Activated T-cell treated with anti-CD3 and anti-CD28 coated beads, Interleukin-2, amount 50 U/mL, for 48 hours (primary cell): ENCODE results near the gene HYI.
"Not testable (repeated sequence)": the region's sequence is repeated elsewhere in the genome, so short reads cannot be mapped to it uniquely, and the experiment has no call there.

Source experiments
- DNase-seq, 2 experiments: peaks; one replicate each; pipeline ENCODE4 v3.0.0-alpha.2; 2020

HYI gene

DNA sequence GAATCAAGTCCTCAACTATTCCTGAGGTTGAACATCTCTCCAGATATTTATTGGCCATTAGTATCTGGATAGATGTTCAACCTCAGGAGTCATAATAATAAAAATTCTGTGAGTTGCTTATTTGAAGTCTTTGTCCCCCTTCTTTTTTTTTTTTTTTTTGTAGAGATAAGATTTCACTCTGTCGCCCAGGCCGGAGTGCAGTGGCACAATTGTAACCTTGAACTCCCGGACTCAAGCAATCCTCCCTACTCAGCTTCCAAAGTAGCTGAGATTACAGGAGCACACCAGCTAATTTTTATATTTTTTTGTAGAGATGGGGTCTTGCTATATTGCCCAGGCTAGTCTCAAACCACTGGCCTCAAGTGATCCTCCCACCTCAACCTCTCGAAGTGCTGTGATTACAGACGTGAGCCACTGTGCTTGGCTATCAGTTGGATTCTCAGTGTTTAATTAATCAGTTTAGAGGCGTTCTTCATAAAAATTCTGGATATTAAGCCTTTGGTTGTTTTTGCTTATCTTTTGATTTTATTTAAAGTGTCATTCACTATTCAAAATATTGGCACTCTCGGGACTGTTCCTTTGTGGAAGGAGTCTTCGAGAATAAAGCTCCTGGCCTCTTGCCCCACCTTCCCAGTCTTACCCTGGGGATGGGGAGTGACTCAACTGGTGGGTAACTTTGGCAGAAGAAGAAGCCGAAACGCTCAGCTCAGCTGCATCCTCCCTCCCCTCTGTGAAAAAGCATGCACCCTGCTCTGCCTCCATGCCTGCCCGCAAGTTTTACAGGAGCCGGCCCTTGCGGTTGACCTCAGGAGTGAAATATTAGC lies 11.2 kb upstream of the HYI start:
- no peak for DNase-seq

DNA sequence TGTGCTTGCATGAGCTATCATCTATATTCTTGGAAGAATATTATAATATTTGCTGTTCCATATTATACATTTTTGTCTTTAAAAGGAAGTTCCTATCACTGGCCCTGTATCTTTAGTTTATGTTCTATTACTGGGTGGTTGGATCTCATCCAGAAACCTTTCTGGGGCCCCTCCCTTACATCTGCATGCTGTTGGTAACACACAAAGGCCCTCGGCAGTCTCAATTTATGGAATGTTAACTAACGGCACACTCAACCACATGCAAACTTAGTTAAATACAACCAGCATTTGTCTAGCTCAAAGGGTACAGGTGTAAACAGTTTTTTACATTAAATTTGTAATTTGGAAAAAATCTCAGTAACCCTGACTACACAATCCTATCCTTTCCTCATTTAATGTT lies 9.7 kb upstream of the HYI start:
- no peak for DNase-seq

DNA sequence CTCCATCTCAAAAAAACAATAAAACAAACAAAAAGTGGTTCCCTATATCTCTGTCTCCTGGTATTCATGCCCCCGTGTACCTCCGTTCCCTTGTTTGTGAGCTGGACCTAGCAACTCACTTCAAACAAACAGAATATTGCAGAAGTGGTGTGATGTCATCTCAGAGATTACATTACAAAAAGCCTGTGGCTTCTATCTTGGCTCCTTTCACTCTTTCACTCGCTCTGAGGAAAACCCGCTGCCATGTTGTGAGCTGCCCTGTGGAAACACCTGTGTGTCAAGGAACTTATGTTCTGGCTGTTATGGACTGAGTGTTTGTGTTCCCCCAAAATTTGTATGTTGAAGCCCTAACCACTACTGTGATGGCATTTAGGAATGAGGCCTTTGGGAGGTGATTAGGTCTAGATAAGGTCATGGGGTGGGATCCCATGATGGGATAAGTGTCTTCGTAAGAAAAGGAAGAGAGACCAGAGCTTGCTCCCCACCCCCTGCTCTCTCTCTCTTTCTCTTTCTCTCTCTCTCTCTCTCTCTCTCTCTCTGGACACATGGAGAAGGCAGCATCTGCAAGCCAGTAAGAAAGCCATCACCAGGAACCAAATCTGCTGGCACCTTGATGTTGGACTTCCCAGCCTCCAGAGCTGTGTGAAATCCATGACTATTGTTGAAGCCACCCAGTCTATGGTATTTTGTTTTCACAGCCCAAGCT lies 7.4 kb upstream of the HYI start:
- DNase-seq, result no peak

DNA sequence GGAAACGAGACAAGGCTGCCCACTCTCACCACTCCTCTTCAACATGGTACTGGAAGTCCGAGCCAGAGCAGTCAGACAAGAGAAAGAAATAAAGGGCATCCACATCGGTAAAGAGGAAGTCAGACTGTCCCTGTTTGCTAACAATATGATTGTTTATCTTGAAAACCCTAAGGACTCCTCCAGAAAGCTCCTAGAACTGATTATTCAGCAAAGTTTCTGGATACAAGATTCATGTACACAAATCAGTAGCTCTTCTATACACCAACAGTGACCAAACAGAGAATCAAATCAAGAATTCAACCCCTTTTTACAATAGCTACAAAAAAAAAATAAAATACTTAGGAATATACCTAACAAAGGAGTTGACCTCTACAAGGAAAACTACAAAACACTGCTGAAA lies 4.6 kb upstream of the HYI start:
- not testable (repeated sequence) for DNase-seq

DNA sequence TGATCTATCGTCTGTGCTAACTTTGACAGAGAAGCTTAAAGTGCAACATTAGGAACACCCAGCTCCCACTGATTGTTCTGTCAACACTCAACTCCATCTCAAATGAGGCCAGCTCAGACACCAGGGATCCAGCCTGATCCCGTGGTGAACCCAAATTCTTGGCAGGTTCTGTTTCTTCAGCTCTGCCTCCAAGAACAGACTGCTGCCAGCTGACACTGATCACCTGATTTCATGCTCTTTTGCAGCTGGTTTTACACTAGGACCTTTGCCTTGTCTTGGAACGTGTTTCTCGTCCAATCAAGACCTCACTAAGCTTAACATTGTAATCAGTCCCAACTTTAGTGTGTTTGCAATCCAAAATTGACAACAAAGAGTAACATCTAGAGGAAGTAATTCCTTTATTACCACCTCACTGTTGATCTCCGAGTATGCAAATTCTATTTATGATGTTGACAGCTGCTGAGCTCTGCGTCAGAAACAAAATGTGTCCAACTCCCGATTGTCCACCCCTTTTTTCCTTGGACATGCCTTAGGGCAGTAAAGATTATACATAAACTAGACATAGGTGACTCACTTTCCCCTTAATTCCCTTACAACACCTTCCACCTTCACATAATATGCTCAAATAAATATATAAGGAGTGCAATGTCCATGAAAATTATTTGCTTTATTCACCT lies 1.6 kb upstream of the HYI start:
- DNase-seq, result no peak

DNA sequence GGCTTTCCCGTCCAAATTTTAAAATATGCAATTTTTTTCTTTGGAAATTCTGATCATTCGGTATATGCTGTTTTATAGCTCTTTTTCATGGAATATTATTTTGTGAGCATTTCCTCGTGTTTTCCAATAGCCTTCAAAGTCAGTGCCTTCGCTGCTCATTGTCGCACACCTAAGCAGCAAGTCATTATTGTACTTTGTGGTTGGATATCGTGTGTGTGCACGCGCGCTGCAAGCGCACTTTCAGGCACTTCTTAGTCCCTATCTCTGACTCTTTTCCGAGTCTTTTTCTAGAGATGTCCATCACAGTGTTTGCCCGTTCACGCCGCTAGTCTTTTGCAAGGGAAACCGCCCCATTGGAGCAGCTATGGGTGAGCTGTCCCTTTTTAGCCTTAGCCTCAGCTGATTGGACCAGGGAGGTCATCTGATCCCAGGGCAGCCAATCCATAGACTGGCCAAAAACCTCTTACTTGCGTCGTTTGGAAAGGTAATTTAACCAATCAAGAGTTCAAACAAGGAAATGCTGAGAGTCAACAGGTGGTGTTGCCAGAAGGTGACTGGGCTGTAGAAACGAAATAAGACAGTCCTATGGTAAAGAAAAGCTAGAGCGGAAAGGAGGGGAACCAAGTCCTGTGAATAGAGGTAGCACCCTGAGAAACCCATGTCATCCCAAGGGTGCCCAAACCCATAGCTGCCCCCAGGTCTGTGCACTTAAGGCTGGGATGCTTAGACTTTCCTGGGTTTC lies 710 bp upstream of the HYI start:
- peak; percentile 70 to 77 for DNase-seq

DNA sequence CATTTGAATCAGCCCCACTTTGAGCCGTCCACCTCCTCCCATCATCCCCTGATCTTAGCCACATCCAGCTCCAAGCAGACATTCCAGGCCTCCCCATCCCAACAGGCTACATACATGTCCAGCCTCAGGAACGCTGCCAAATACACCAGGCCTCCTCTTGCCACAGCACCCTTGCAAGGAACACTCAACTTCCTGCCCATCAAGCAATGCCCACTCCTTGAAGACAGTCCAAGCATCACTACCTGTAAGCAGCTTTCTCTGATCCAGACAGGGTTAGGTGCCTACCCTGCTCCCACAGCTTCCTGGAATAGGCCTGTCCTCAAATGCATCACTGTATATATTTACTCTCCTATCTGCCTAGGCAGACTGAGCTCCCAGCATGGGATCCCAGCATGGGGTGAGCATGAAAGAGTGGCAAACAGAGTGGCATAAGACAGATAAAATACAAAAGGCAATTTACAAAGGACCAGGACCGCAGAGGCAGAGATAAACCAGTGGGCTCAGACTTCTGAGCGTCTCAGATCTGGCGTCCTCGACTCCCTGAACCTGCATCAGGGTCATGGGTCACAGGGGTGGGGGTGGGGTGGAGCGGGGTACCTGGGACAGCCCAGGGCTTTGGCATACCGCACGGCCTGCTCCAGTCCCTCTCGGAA lies 816 bp downstream of the HYI start:
- peak in 1 of 2 experiments; percentile 33 for DNase-seq

DNA sequence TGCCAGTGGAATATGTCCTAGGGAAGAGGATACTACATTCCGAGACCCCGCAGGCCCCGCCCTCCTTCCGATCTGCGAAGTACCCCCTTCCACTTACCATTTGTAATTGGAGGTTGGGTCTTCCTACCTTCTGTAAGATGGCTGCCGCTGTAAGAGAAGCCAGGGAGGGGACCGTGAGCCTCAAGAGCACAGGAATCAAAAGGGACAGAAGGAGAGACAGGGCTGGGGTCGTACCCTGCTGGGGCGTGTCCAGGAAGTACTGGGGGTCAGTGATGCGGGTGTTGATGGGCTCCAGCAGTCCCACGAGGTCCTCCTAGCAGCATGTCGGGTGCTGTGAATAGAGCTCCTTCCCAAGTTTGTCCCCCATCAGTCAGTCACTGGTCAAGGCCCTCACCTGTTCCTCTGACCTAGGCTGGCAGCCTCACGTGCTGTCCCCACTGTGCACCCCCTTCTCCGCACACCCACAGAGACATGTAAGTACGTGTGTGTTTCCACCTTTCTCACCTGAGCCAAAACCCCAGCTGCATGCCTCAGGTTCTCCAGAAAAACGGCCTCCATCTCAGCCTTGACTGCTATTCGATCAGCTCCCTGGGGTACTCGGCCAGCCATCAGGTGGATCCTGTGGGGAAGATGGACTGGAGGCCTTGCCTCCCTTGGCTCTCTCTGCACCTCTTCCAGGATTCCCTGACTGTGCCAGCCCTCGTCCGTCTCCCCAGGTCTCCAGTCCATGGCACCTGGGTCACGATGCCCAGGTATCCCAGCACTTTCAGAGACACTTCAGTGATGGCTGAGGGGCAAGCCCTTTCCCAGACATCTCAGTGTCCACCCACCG lies 1.8 kb downstream of the HYI start:
- no peak for DNase-seq

DNA sequence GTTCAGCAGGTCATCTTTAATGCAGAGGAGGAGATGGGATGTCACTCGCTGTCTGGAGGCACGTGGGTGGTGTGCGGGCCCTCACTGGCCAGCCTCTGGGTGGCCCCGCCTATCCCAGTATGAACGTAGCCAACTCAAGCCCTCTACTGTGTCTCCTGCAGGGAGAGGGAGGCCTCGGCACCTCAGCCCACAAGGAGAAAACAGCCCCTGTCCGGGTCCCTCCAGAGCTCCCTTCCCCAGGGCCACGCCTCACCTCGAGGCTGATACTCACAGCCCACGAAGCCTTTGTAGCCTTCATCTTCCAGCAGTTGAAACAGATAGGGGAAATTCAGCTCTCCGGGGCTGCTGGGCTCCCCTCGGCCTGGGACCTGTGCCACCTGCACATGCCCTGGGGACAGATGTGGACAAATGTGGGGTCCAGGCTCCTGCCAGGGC lies 2.6 kb downstream of the HYI start:
- DNase-seq, result no peak

DNA sequence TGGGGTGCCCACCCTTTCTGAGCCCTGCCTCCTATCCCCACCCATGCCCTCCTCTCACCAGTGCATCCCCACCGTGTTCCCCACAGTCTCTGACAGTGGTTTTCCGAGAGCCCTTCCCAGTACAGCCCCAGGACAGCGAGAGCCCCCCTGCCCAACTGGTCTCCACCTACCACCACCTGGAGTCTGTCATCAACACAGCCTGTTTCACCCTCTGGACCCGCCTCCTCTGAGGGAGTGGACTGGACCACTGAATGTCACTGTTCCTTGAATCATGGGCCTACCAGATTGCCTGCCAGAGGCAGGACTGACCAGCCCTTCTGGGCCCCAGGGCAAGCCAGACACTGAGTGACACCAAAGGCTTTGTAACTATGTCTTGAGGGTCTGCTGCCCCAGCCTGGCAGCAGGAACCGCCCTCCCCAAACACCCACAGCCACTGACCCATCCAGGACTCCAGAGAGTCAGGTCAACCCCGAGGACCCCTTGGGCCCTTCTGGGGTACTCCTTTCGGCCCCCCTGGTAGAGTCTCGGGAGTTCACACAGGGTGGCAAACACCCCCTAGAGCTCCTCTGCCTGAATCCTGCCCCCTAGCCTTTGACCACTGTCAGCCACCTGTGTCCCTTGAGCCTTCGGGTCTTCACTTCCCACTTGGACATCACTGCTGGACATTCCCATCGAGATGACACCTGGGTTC lies 3.3 kb downstream of the HYI start:
- peak in 1 of 2 experiments; percentile 16 for DNase-seq

DNA sequence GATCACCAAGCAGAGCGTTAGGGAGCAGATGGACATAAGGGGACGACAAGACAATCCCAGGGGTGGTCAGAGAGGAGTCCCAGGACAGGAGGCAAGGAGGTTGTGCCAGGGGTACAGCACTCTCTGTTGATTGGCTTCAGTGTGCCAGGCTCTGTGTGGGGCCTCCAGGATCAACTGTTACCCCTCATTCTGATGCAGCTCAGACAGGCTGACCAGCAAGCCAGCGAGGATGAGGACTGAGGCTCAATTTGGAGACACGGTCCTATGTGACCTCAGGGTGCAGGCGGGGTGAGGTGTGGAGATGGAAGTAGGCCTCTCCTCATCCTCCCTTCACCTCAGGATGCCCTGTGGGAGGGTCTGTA lies 4.0 kb downstream of the HYI start:
- no peak for DNase-seq

DNA sequence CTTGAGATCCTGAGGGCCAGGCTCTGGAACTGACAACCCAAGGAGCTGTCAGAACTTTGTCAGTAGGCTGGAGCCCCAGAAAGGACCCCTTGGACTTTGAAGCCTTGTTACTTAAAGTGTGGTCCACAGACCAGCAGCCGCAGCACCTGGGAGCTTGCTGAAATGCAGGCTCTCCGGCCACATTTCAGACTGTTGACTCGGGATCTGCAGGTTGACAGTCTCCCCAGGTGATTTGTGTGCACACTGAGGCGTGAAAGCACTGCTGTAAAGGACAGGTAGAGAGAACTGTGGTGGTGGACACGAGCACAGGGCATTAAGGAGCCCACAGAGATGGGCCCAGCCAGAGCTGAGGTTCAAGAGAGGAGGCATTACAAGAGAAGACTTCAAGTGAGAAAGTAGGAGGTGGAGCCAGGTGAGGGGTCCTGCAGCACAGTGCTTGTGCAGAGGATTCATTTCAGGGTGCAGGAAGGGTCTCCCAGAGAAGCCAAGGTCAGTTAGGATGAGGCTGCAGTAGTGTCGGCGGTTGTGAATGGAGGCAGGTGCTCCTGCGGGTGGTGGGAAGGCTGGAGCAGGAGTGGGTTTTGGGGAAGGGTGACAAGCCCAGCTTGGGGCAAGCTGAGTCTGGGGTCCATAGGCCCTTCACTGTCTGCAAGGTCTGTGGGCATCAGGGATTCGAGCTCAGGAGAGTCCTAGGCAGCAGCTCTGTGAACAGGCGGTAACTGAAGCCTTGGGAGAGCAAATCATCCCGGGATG lies 4.6 kb downstream of the HYI start:
- peak in 1 of 2 experiments; percentile 13 for DNase-seq

DNA sequence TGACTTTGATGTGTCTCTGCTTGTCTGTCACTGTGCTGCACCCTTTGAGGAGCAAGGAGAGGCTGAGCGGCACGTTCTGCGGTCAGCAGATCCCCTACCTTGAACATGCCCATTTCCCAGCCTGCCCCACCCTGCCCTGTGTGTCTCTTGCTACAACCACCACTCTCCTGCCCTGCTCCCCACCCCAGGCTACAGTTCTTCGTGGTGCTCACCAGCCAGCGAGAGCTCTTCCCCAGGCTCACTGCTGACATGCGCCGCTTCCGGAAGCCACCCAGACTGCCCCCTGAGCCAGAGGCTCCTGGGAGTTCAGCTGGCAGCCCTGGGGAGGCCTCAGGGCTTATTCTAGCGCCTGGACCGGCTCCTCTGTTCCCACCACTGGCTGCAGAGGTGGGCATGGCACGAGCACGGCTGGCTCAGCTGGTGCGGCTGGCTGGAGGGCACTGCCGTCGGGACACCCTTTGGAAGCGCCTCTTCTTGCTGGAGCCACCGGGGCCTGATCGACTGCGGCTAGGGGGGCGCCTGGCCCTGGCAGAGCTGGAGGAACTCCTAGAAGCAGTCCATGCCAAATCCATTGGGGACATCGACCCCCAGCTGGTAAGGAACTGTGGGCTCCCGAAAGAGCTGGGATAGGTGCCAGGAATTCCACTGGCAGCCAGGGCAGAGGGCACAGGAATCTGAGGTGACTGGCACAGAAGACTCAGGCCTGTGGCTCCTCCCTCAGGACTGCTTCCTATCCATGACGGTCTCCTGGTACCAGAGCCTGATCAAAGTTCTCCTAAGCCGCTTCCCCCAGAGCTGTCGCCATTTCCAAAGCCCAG lies 5.6 kb downstream of the HYI start:
- DNase-seq, result no peak

DNA sequence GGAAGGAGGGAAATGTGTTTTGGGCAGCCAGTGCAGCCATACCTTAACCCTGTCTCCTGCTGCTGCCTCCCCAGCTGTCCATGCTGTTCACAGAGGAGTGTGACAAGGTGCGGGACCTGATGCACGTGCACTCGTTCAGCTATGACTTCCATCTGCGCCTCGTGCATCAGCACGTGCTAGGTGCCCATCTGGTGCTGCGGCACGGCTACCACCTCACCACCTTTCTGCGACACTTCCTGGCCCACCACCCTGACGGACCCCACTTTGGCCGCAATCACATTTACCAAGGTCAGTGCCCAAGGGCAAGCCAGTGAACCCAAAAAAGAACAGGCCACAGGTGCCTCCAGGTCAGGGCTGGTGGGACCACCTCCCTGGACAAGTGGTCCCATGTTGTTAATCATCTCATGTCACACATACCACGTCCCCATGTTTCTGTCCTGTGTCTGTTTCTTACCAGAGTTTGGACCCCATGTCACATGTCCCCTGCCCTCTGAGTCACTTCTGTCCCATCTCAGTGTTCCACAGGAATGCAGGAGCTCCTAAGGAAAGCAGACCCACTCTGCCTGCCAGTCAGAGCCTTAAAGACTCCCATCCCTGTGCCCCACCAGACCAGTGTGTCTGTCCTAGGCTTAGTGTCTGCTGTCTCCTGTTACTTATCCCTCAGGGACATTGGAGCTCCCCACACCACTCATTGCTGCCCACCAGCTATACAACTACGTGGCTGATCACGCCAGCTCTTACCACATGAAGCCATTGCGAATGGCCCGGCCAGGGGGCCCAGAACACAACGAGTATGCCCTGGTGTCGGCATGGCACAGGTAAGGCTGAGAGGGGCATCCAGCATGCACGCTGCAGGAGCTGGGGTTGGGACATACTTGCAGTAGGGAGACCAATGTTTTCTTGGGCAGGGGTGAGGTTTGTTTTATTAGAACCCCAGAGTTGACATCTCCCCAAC lies 6.6 kb downstream of the HYI start:
- DNase-seq, result no peak

DNA sequence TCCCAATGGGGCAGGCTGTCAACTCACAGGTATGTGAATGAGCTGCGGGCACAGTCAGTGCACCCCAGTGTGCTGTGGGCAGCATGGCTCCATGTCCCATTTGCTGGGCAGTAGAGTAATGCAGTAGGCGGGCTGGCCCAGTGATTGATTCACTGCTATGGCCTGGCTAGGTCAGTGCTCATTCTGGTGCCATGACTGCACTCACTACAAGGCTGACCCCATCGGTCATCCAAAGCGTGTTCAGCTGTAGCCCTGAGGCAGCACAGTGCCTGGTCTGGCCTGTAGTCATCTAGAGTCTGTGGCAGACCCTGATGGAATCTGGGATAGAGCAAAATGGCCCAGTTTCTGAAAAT lies 7.4 kb downstream of the HYI start:
- DNase-seq, result no peak

DNA sequence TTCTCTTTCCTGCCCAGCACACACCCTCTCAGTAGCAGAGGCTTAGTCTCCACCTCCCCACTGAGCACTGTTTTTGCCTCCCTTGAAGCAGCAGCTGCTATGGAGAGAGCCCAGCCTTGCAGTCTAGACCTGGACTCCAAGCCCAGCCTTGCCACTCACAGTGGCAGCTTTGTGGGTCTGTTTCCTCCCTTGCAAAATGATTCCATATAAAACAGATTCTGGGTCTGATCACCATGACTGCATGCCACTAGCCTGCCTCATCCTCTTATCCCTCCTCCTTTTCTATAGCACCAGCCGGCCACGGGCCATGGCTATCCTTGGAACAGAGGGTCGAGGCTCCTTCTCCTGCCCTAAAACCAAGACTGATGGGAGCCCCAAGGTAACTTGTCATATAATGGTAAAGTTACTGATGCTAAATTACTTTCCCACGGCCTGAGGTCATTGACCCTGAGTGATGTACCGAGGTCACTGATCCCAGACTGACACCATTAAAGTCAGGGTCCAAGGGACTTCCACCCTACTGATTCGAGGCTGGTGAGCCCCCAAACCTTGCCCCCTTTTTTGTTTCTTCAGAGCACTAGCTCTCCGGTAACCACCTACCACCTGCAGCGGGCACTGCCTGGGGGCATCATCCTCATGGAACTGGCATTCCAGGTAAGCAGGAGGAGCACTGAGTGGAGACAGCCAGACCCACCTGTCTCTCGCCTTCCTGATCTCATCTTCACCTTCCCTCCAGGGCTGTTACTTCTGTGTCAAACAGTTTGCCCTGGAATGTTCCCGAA lies 7.9 kb downstream of the HYI start:
- no peak for DNase-seq

DNA sequence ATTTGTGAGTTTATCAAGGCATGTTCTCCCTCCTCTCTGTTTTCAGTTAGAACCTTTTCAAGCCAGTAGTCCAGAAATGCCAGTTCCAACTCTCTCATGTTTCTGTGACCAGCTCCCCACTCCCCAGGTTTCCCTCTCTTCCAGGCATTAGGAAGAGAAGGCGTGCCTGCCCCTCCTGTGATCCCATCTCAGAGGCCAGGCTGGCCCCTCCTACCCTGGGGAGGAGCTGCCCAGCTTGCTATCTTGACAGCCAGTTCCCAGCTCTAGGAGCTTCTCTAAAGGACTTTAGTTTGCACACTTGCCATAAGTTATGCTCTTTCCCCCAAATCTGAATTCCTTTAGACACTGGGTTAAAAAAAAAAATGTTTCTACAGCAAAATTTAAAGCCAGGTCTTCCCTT lies 8.9 kb downstream of the HYI start:
- no peak for DNase-seq
